NT2/D1 (cell line): Measurements from ENCODE around the gene TECPR2.

Experiments used
- DNase-seq: peaks from one replicate; pipeline ENCODE4 v3.0.0-alpha.2; 2011; ENCODE audit warnings: low read depth, low spot score
- H3K27me3 ChIP-seq: 2 replicates; pipeline ENCODE4 v1.6.0; 2011; ENCODE audit warnings: mild to moderate bottlenecking; ENCODE audit not compliant: insufficient read length, insufficient read depth
- H3K36me3 ChIP-seq: 2 replicates; pipeline ENCODE4 v1.6.1; 2011; ENCODE audit warnings: mild to moderate bottlenecking, low read length, mixed read lengths; ENCODE audit not compliant: insufficient read depth, insufficient read length
- H3K4me1 ChIP-seq: 2 replicates; pipeline ENCODE4 v1.5.1; 2011; ENCODE audit not compliant: insufficient read depth, insufficient read length
- H3K4me3 ChIP-seq: 2 replicates; pipeline ENCODE4 v1.5.1; 2011; ENCODE audit warnings: low read depth; ENCODE audit not compliant: insufficient read length
- H3K9ac ChIP-seq: 2 replicates; pipeline ENCODE4 v1.6.0; 2011; ENCODE audit warnings: low read depth; ENCODE audit not compliant: insufficient read length
- H3K9me3 ChIP-seq: 2 replicates; pipeline ENCODE4 v1.5.1; 2011; ENCODE audit warnings: mild to moderate bottlenecking, low read length; ENCODE audit not compliant: insufficient read depth
- SUZ12 ChIP-seq: IDR thresholded peaks from 2 replicates; pipeline ENCODE4 v1.6.1; 2011; ENCODE audit not compliant: insufficient read length, insufficient read depth; ENCODE audit errors: extremely low read depth
- YY1 ChIP-seq: IDR thresholded peaks from 2 replicates; pipeline ENCODE4 v1.6.1; 2011; ENCODE audit not compliant: insufficient read length, insufficient read depth
- ZNF274 ChIP-seq: IDR thresholded peaks from 2 replicates; pipeline ENCODE4 v1.6.1; 2011; ENCODE audit warnings: mild to moderate bottlenecking, low read depth, low read length

TECPR2 gene

DNA sequence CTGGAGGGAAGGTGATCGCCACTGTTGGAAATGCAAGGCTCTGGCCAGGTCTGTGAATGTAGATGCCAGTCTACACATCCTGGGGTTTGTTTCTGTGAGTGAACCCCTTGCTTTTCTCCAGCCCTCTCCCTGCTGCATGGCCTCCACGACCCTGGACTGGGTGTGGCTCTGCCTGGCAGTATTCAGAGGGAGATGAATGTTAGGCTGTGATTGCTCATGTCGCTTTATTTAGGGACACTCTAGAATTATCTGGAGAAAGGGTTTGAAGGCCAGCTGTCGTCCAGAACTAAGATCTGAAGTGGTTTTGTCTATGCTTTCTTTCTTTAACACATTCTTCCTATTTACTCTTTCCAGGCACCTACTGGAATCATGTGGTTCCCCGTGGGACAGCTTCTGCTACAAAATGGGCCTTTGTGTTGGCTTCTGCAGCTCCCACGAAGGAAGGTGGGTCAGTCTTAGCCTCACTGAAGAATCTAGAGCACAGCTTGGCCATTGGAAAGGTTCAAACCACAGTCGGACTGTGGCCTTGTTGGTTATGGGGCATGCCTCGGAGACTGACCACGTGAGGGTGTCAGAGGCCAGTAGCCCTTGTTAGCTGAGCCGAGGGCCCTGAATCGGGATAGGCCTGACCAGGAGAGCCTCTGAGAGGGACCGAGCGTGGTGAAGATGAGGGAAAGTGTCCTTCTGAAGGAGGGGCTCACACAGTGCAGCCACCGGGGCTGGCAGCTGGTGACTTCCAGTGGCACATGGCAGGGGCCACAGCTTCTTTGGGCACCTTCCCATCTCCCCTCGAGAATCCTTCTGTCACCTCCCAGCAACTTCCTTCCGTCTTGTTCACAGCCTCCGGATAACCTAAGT lies 87.7 kb downstream of the TECPR2 start:
- peaks cover 55% of the 10 kb centered on the region for H3K36me3 ChIP-seq
- H3K9ac ChIP-seq: no peak overlapping the region
- DNase-seq: no peak
- no peak overlapping the region for H3K4me3 ChIP-seq
- H3K4me1 ChIP-seq: peaks cover 6% of the 10 kb centered on the region
- no peaks in the 10 kb centered on the region for H3K27me3 ChIP-seq
- no peaks in the 10 kb centered on the region for H3K9me3 ChIP-seq
- TF ChIP-seq YY1 (no peak), SUZ12 (no peak), ZNF274 (no peak)

DNA sequence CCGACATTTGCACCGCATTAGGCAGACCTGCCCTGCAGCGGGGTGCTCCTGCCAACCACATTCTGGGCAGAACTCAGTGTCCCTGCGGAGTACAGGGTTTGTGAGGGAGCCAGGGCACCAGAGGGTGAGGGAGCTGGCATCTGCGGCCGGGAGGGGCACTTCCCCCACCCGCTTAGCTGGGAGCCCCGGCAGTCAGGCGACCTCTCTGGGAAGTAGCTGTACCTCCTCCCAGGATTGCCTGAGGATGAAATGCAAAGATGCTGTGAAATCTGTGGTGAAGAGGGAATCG lies 88.3 kb downstream of the TECPR2 start:
- Histone ChIP-seq H3K27me3 (no peaks in the 10 kb centered on the region), H3K4me1 (peaks cover 6% of the 10 kb centered on the region), H3K9ac (no peak overlapping the region), H3K9me3 (no peaks in the 10 kb centered on the region), H3K36me3 (peaks cover 49% of the 10 kb centered on the region), H3K4me3 (no peak overlapping the region)
- TF ChIP-seq SUZ12: no peak
- TF ChIP-seq ZNF274: no peak
- TF ChIP-seq YY1: no peak
- no peak for DNase-seq

DNA sequence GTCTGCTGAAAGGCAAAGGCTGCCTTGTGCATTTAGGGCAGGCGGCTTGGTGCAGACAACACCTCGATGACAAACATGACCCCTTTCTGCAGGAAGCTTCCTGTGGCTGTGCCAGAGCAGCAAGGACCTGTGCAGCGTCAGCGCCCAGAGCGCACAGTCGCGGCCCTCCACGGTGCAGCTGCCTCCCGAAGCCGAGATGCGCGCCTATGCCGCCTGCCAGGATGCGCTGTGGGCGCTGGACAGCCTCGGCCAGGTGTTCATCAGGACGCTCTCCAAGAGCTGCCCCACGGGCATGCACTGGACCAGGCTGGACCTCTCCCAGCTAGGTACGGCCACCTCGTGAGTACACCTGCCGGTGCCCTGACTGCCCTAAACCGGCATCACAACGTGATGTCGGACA lies 89.6 kb downstream of the TECPR2 start:
- peaks cover 6% of the 10 kb centered on the region for H3K4me1 ChIP-seq
- TF ChIP-seq SUZ12 (no peak), YY1 (no peak), ZNF274 (no peak)
- no peak for DNase-seq
- no peak overlapping the region for H3K4me3 ChIP-seq
- no peak overlapping the region for H3K9ac ChIP-seq
- peaks cover 46% of the 10 kb centered on the region for H3K36me3 ChIP-seq
- H3K27me3 ChIP-seq: no peaks in the 10 kb centered on the region
- no peaks in the 10 kb centered on the region for H3K9me3 ChIP-seq

DNA sequence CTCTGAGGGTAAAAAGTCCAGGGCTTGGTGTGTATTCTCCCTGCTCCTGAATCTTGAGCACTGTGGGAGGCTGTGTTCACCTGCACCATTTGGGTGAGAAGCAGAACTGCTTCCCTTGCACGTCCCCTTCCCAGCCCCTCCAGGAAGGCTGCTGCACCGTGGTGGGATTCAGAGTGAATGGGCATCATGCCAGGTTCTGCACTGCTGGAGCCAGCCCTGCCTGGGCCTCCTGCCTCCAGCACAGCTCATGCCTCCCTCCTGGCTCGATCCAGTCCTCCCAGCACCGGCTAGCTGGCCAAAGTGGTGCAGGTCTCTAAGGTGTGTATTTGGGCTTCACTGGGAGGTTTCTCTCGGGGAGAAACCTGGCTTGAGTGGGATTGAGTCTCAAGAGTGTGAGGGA lies 92.0 kb downstream of the TECPR2 start:
- Histone ChIP-seq H3K36me3 (peaks cover 42% of the 10 kb centered on the region), H3K9me3 (no peaks in the 10 kb centered on the region), H3K4me1 (peaks cover 6% of the 10 kb centered on the region), H3K9ac (no peak overlapping the region), H3K4me3 (no peak overlapping the region), H3K27me3 (no peaks in the 10 kb centered on the region)
- TF ChIP-seq YY1 (no peak), ZNF274 (no peak), SUZ12 (no peak)
- no peak for DNase-seq

DNA sequence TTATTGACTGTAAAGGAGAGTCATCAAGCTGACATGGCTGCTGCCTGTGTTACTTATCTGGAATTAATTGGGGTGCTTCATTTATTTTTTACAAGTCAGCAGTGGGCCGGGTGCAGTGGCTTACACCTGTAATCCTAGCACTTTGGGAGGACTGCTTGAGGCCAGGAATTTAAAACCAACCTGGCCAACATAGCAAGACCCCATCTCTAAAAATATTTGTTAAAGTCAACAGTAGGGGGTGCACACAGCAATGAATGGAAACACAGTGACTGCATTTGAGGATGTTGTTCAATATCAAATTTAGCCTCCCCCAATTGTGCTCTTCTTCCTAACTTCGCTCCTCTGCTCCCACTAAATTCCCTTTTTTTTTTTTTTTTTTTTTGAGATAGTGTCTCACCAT lies 94.8 kb downstream of the TECPR2 start:
- DNase-seq: no peak
- TF ChIP-seq ZNF274 (no peak), YY1 (no peak), SUZ12 (no peak)
- peaks cover 21% of the 10 kb centered on the region for H3K36me3 ChIP-seq

DNA sequence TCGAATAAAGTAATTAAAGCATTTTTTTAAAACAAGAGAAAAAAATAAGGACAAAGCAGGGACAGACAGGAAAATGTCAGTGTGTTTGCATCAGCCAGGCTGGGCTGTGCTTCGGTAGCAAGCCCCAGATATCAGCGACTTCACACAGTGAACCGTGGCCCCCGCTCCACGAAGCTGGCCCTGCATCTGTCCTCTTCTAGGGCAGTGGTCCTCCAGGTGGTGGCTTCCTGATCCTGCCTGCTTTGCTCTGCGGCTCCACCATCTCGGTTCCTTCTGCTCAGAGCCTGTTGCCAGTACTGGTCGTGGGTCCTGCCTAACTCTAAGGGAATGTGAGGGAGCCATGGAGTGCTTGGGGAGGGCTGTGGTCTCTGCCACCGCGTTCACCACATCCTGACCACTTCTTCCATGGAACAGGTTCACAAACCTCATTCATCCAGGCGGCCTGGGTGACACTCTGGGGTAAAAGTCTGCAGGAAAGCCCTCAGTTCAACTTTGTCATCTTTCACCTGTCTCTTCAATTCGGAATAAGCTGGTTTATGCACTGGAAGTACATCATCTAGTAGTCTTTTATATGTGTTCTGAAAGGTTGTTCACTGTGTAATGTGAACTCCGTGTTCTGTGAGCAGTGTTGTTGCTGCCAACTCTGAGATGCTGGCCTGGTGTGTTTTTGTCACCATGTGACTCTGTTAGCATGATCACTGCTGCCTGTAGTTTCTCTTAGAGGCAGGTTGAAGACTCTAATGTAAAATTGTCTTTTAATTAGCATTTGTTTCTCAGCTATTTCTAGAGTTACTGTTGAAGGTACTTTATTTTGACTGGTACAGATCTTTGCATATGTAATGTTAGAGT lies 99.0 kb downstream of the TECPR2 start:
- H3K9ac ChIP-seq: no peak overlapping the region
- H3K36me3 ChIP-seq: peaks cover 18% of the 10 kb centered on the region
- TF ChIP-seq YY1 (no peak), SUZ12 (no peak), ZNF274 (no peak)
- no peaks in the 10 kb centered on the region for H3K9me3 ChIP-seq
- no peak overlapping the region for H3K4me3 ChIP-seq
- DNase-seq: no peak
- no peaks in the 10 kb centered on the region for H3K4me1 ChIP-seq
- H3K27me3 ChIP-seq: no peaks in the 10 kb centered on the region

More for the DNA sequence above, 94.8 kb downstream of the TECPR2 start:
- no peak overlapping the region for H3K4me3 ChIP-seq
- H3K9ac ChIP-seq: no peak overlapping the region
- peaks cover 6% of the 10 kb centered on the region for H3K4me1 ChIP-seq
- no peaks in the 10 kb centered on the region for H3K27me3 ChIP-seq
- H3K9me3 ChIP-seq: no peaks in the 10 kb centered on the region

DNA sequence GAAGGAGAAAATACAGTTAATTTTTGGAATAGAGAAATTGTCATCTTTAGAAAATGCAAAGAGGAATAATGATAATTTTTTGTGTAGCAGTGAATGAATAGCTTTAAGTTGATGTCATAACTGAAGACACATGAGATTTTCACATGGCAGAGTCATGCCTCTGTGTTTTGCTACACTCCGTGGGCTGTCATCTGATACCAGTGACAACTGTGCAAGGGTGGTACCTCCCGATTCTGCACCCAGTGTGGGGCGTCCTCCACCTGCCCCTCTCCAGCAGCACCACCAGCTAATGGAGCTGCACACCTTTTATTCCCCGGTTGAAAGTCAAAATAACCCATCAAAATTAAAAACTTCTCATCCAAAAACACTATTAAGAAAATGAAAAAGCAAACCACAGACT lies 99.7 kb downstream of the TECPR2 start:
- no peak for DNase-seq
- H3K4me3 ChIP-seq: no peak overlapping the region
- H3K27me3 ChIP-seq: no peaks in the 10 kb centered on the region
- H3K4me1 ChIP-seq: no peaks in the 10 kb centered on the region
- no peak overlapping the region for H3K9ac ChIP-seq
- H3K36me3 ChIP-seq: peaks cover 18% of the 10 kb centered on the region
- H3K9me3 ChIP-seq: no peaks in the 10 kb centered on the region
- TF ChIP-seq ZNF274 (no peak), YY1 (no peak), SUZ12 (no peak)
